AG04450 (cell line): Measurements from ENCODE around the gene METTL25B. TPM values are rescaled to one million over a fixed set of nuclear protein-coding genes. Genes with fewer than 3 reads are reported as not detected.

Source experiments
- CTCF ChIA-PET: fragments of 300-600, 350-600 bp; formaldehyde crosslinking; extraction: SDS; loops from one replicate; lab custom pipeline; 2022; ENCODE audit warnings: antibody characterized with exemption, inconsistent platforms; lab: Charles Lee
- POLR2A ChIA-PET: fragments of 350-600 bp; formaldehyde crosslinking; extraction: SDS; loops from one replicate; lab custom pipeline; 2021; ENCODE audit warnings: antibody characterized with exemption, inconsistent platforms; lab: Yijun Ruan, JAX
- DNase-seq: peaks from one replicate; pipeline ENCODE4 v3.0.0-alpha.2; 2011; ENCODE audit warnings: low read depth, low spot score
- H3K27ac ChIP-seq: one replicate; pipeline ENCODE4 v1.5.1; 2012; ENCODE audit warnings: low read depth, low read length, control low read depth
- H3K27me3 ChIP-seq: one replicate; pipeline ENCODE4 v1.6.0; 2012; ENCODE audit warnings: low read length; ENCODE audit not compliant: control insufficient read depth, insufficient read depth
- H3K4me3 ChIP-seq: 2 replicates; pipeline ENCODE4 v1.5.1; 2011; ENCODE audit warnings: mild to moderate bottlenecking, low read depth, low read length, control low read depth
- H3K9me3 ChIP-seq: 2 replicates; pipeline ENCODE4 v1.5.1; 2012; ENCODE audit warnings: low read length; ENCODE audit not compliant: control insufficient read depth, insufficient read depth
- CTCF ChIP-seq: IDR thresholded peaks from 2 replicates; pipeline ENCODE4 v1.5.1; 2011; ENCODE audit warnings: low read depth, low read length, control low read depth, inconsistent platforms
- polyA plus RNA-seq: library from polyadenylated mRNA; depleted of rRNA; stranded (reverse); fragments of >200 nt; gene quantifications from 2 replicates; pipeline ENCODE4 v1.2.3, GENCODE V29; 2011

METTL25B gene
- polyA plus RNA-seq, 1 experiment: 8.3 TPM

- Histone ChIP-seq H3K27ac (peak within 1 kb of the TSS; percentile 95), H3K4me3 (peak within 1 kb of the TSS; percentile 100), H3K9me3 (no peaks in the 10 kb centered on the region), H3K27me3 (no peaks in the 10 kb centered on the region)
- 0 out of 2 replicates have a peak, but pooled peaks have one; percentile 13 for TF ChIP-seq CTCF
- ChIA-PET CTCF (interaction anchor here (1.3 to 12.5 kb wide), 7 partner anchors 14 to 199 kb away, joined by 4 to 616 read pairs (median 64); partner anchors contain the start of gene CRABP2), POLR2A (interaction anchor here (0.7 to 4.3 kb wide), 11 partner anchors 12 to 199 kb away, joined by 3 to 37 read pairs (median 5); partner anchors contain the start of genes CRABP2, HDGF, INSRR and MRPL24)
- DNase-seq: peak; percentile 96
Measured at GRCh38 chr1:156728599-156729462, 562 bp downstream of the METTL25B start, which contains the start of gene ISG20L2. Gene ISG20L2 (minus strand): TSS chr1:156728766. CDS start chr1:156727652, 1,114 bp downstream.

- POLR2A ChIA-PET: no interaction called here
- Histone ChIP-seq H3K27me3 (no peaks in the 10 kb centered on the region), H3K27ac (no peak overlapping the region), H3K4me3 (no peak overlapping the region), H3K9me3 (no peaks in the 10 kb centered on the region)
- DNase-seq: no peak
- CTCF ChIA-PET: interaction anchor here (0.6 to 1.2 kb wide), 2 partner anchors 44 to 202 kb away, joined by 3 to 5 read pairs; no protein-coding TSS in a partner anchor
- TF ChIP-seq CTCF: no peak
Measured at GRCh38 chr1:156733989-156734584, 5.8 kb downstream of the METTL25B start.

GRCh38 chr1:156738407-156738806, 10.1 kb downstream of the METTL25B start:
- Histone ChIP-seq H3K27me3 (no peaks in the 10 kb centered on the region), H3K9me3 (no peaks in the 10 kb centered on the region; the same call in 1 of the 2 replicates), H3K27ac (no peak overlapping the region), H3K4me3 (no peak overlapping the region)
- TF ChIP-seq CTCF: no peak
- DNase-seq: no peak
- ChIA-PET POLR2A (no interaction called here), CTCF (interaction anchor here (1.9 kb wide), 1 partner anchor 12 kb away, joined by 6 read pairs; no protein-coding TSS in a partner anchor)

- no peak overlapping the region for H3K4me3 ChIP-seq
- no peak for TF ChIP-seq CTCF
- DNase-seq: no peak
- no peak overlapping the region for H3K27ac ChIP-seq
- no peaks in the 10 kb centered on the region for H3K27me3 ChIP-seq
- H3K9me3 ChIP-seq: no peaks in the 10 kb centered on the region; the same call in 1 of the 2 replicates
- ChIA-PET POLR2A (no interaction called here), CTCF (interaction anchor here (0.9 to 1.9 kb wide), 2 partner anchors 13 to 49 kb away, joined by 3 to 6 read pairs; no protein-coding TSS in a partner anchor)
Measured at GRCh38 chr1:156738916-156739315, 10.6 kb downstream of the METTL25B start.
